Osteoblast (primary cell): ENCODE measurements around the gene FCHO1. TPM values are rescaled to one million over a fixed set of nuclear protein-coding genes. Genes with fewer than 3 reads are reported as not detected.

ENCODE experiments used
- total RNA-seq: library from RNA; depleted of rRNA; stranded (reverse); fragments of >200 nt; gene quantifications from 2 replicates; pipeline ENCODE4 v1.2.3, GENCODE V29; 2012

The FCHO1 gene
- total RNA-seq, 1 donor: 0.72 TPM

Other genes with a start within 250 kb of the FCHO1 start
- 84.6 and 98.1 TPM in 2 replicates for gene PGLS, start 239.8 kb upstream of the FCHO1 start, total RNA-seq
- gene COLGALT1, start 195.8 kb upstream of the FCHO1 start, total RNA-seq: 106 and 108 TPM in 2 replicates
- under 0.01 TPM in 2 replicates for gene UNC13A, start 63.1 kb upstream of the FCHO1 start, total RNA-seq
- gene MAP1S, start 32.0 kb upstream of the FCHO1 start, total RNA-seq: 15.2 and 16.5 TPM in 2 replicates
- gene B3GNT3, start 43.7 kb downstream of the FCHO1 start, total RNA-seq: not detected in 2 replicates
- gene INSL3, start 70.0 kb downstream of the FCHO1 start, total RNA-seq: not detected in 2 replicates
- gene JAK3, start 96.5 kb downstream of the FCHO1 start, total RNA-seq: 1.8 and 2.4 TPM in 2 replicates
- gene RPL18A, start 108.4 kb downstream of the FCHO1 start, total RNA-seq: 786 and 869 TPM in 2 replicates
- gene SLC5A5, start 120.5 kb downstream of the FCHO1 start, total RNA-seq: under 0.01 TPM in 2 replicates
- 15.9 and 21.5 TPM in 2 replicates for gene CCDC124, start 181.5 kb downstream of the FCHO1 start, total RNA-seq
- gene KCNN1, start 215.6 kb downstream of the FCHO1 start, total RNA-seq: under 0.01 TPM in 1 of 2 replicates, not detected in the other